Central memory CD8-positive, alpha-beta T cell (primary cell): ENCODE data around the gene SGMS2.

Experiments
- ATAC-seq: fragments of 150-1000 bp; cut with Tn5 transposase; replicated peaks from 2 replicates; pipeline ENCODE4 v1.10.0; 2022; ENCODE audit warnings: mild to moderate bottlenecking, moderate FRiP score, moderate number of reproducible peaks; ENCODE audit not compliant: poor library complexity, severe bottlenecking; ENCODE audit errors: extremely low read depth
- DNase-seq, 2 donors: peaks; one replicate each; pipeline ENCODE4 v3.0.0; 2021; ENCODE audit warnings: low spot score in 2 of 2
- H3K27ac Mint-ChIP-seq: one replicate; pipeline ENCODE4 v1.8.0; 2022; ENCODE audit warnings: low read depth, mild to moderate bottlenecking, moderate library complexity, mixed read lengths
- H3K27me3 Mint-ChIP-seq: one replicate; pipeline ENCODE4 v1.8.0; 2022; ENCODE audit warnings: mixed read lengths
- H3K36me3 Mint-ChIP-seq: one replicate; pipeline ENCODE4 v1.8.0; 2022; ENCODE audit warnings: mild to moderate bottlenecking, moderate library complexity, mixed read lengths; ENCODE audit not compliant: insufficient read depth
- H3K4me1 Mint-ChIP-seq: one replicate; pipeline ENCODE4 v1.8.0; 2022; ENCODE audit warnings: mixed read lengths
- H3K4me3 Mint-ChIP-seq: one replicate; pipeline ENCODE4 v1.8.0; 2022; ENCODE audit warnings: mild to moderate bottlenecking, moderate library complexity, mixed read lengths
- H3K9me3 Mint-ChIP-seq: one replicate; pipeline ENCODE4 v1.8.0; 2022; ENCODE audit warnings: mixed read lengths

The SGMS2 gene

GRCh38 chr4:107808572-107808971, 16.2 kb upstream of the SGMS2 start:
- no peak overlapping the region for H3K27ac Mint-ChIP-seq
- no peak overlapping the region for H3K4me3 Mint-ChIP-seq
- peaks cover 4% of the 10 kb centered on the region for H3K9me3 Mint-ChIP-seq
- no peak for ATAC-seq
- no peak for DNase-seq
- H3K36me3 Mint-ChIP-seq = no peaks in the 10 kb centered on the region
- H3K27me3 Mint-ChIP-seq = peaks cover 20% of the 10 kb centered on the region
- no peaks in the 10 kb centered on the region for H3K4me1 Mint-ChIP-seq

- Mint-ChIP-seq H3K27me3 (peaks cover 13% of the 10 kb centered on the region), H3K27ac (no peak overlapping the region), H3K9me3 (no peaks in the 10 kb centered on the region), H3K4me3 (no peak overlapping the region), H3K36me3 (no peaks in the 10 kb centered on the region), H3K4me1 (no peaks in the 10 kb centered on the region)
- ATAC-seq = no peak
- DNase-seq = no peak
These were observed 15.5 kb upstream of the SGMS2 start for GRCh38 chr4:107809210-107809609.

GRCh38 chr4:107814758-107815157, 10.0 kb upstream of the SGMS2 start:
- no peaks in the 10 kb centered on the region for H3K36me3 Mint-ChIP-seq
- H3K4me1 Mint-ChIP-seq = no peaks in the 10 kb centered on the region
- no peaks in the 10 kb centered on the region for H3K9me3 Mint-ChIP-seq
- ATAC-seq (no peak), DNase-seq (no peak)
- H3K27ac Mint-ChIP-seq = no peak overlapping the region
- H3K27me3 Mint-ChIP-seq = no peaks in the 10 kb centered on the region
- H3K4me3 Mint-ChIP-seq = no peak overlapping the region

GRCh38 chr4:107815158-107815557, 9.6 kb upstream of the SGMS2 start:
- Mint-ChIP-seq H3K27me3 (peaks cover 3% of the 10 kb centered on the region), H3K4me3 (no peak overlapping the region)

GRCh38 chr4:107818301-107818910, 6.3 kb upstream of the SGMS2 start:
- no peak for DNase-seq
- no peak for ATAC-seq
- no peak overlapping the region for H3K4me3 Mint-ChIP-seq

More at GRCh38 chr4:107815158-107815557, 9.6 kb upstream of the SGMS2 start:
- ATAC-seq = no peak
- H3K27ac Mint-ChIP-seq = no peak overlapping the region
- no peaks in the 10 kb centered on the region for H3K4me1 Mint-ChIP-seq
- H3K9me3 Mint-ChIP-seq = no peaks in the 10 kb centered on the region
- H3K36me3 Mint-ChIP-seq = no peaks in the 10 kb centered on the region
- no peak for DNase-seq

GRCh38 chr4:107823870-107824349, 822 bp upstream of the SGMS2 start:
- Mint-ChIP-seq H3K27me3 (peaks cover 69% of the 10 kb centered on the region), H3K4me3 (no peak overlapping the region), H3K4me1 (no peaks in the 10 kb centered on the region), H3K27ac (no peak overlapping the region), H3K36me3 (peaks cover 2% of the 10 kb centered on the region), H3K9me3 (no peaks in the 10 kb centered on the region)
- DNase-seq (no peak), ATAC-seq (no peak)

More at GRCh38 chr4:107818301-107818910, 6.3 kb upstream of the SGMS2 start:
- Mint-ChIP-seq H3K36me3 (no peaks in the 10 kb centered on the region), H3K27me3 (peaks cover 16% of the 10 kb centered on the region), H3K9me3 (no peaks in the 10 kb centered on the region), H3K27ac (no peak overlapping the region), H3K4me1 (no peaks in the 10 kb centered on the region)

- Mint-ChIP-seq H3K27me3 (peaks cover 72% of the 10 kb centered on the region), H3K36me3 (peaks cover 2% of the 10 kb centered on the region), H3K27ac (no peak overlapping the region), H3K9me3 (no peaks in the 10 kb centered on the region), H3K4me3 (peak overlapping the region; percentile 71), H3K4me1 (no peaks in the 10 kb centered on the region)
- no peak for DNase-seq
- no peak for ATAC-seq
These were observed 516 bp downstream of the SGMS2 start for GRCh38 chr4:107825072-107825824.

GRCh38 chr4:107826421-107826980, 1.8 kb downstream of the SGMS2 start:
- H3K4me1 Mint-ChIP-seq = no peaks in the 10 kb centered on the region
- H3K36me3 Mint-ChIP-seq = peaks cover 2% of the 10 kb centered on the region
- ATAC-seq = no peak
- DNase-seq = no peak
- no peaks in the 10 kb centered on the region for H3K9me3 Mint-ChIP-seq
- peaks cover 77% of the 10 kb centered on the region for H3K27me3 Mint-ChIP-seq
- no peak overlapping the region for H3K4me3 Mint-ChIP-seq
- H3K27ac Mint-ChIP-seq = no peak overlapping the region

GRCh38 chr4:107828315-107829090, 3.8 kb downstream of the SGMS2 start:
- no peak overlapping the region for H3K4me3 Mint-ChIP-seq
- H3K36me3 Mint-ChIP-seq = peaks cover 2% of the 10 kb centered on the region
- H3K27me3 Mint-ChIP-seq = peaks cover 71% of the 10 kb centered on the region
- H3K4me1 Mint-ChIP-seq = no peaks in the 10 kb centered on the region
- ATAC-seq (no peak), DNase-seq (no peak)
- H3K27ac Mint-ChIP-seq = no peak overlapping the region
- no peaks in the 10 kb centered on the region for H3K9me3 Mint-ChIP-seq

- ATAC-seq (no peak), DNase-seq (no peak)
- H3K4me3 Mint-ChIP-seq = no peak overlapping the region
- H3K27me3 Mint-ChIP-seq = peaks cover 44% of the 10 kb centered on the region
- no peak overlapping the region for H3K27ac Mint-ChIP-seq
- no peaks in the 10 kb centered on the region for H3K4me1 Mint-ChIP-seq
- no peaks in the 10 kb centered on the region for H3K36me3 Mint-ChIP-seq
- H3K9me3 Mint-ChIP-seq = no peaks in the 10 kb centered on the region
These were observed 6.4 kb downstream of the SGMS2 start for GRCh38 chr4:107831140-107831539.

- Mint-ChIP-seq H3K36me3 (no peaks in the 10 kb centered on the region), H3K4me1 (no peaks in the 10 kb centered on the region), H3K27ac (no peak overlapping the region), H3K4me3 (no peak overlapping the region), H3K27me3 (peaks cover 32% of the 10 kb centered on the region), H3K9me3 (no peaks in the 10 kb centered on the region)
- DNase-seq (no peak), ATAC-seq (no peak)
These were observed 7.6 kb downstream of the SGMS2 start for GRCh38 chr4:107832275-107832807.

- ATAC-seq (no peak), DNase-seq (no peak)
- H3K27ac Mint-ChIP-seq = no peak overlapping the region
- H3K9me3 Mint-ChIP-seq = no peaks in the 10 kb centered on the region
- H3K4me3 Mint-ChIP-seq = no peak overlapping the region
- no peaks in the 10 kb centered on the region for H3K4me1 Mint-ChIP-seq
- H3K36me3 Mint-ChIP-seq = no peaks in the 10 kb centered on the region
- peaks cover 18% of the 10 kb centered on the region for H3K27me3 Mint-ChIP-seq
These were observed 9.6 kb downstream of the SGMS2 start for GRCh38 chr4:107834241-107834794.
